ENCODE data around the gene MUC5AC. TPM values are rescaled to one million over a fixed set of nuclear protein-coding genes. Genes with fewer than 3 reads are reported as not detected.

MUC5AC gene
- polyA plus RNA-seq, 1 donor from 2014 or later: not detected

GRCh38 chr11:1149545-1149944 lies 8.2 kb upstream of the MUC5AC start:
- H3K4me2 ChIP-seq (ENCODE audit: low read length): no peak overlapping the region
- H3K27me3 ChIP-seq (ENCODE audit: insufficient read depth, low read depth, low read length): no peaks in the 10 kb centered on the region
- no peak overlapping the region for H2AFZ ChIP-seq (ENCODE audit: low read depth, low read length)
- no peaks in the 10 kb centered on the region for H3K9me3 ChIP-seq (ENCODE audit: low read length)
- no peak for TF ChIP-seq SMC3 (conservative IDR thresholded peaks at IDR 0.05; ENCODE audit: poor library complexity)
- no peak for TF ChIP-seq RAD21 (conservative IDR thresholded peaks at IDR 0.05)
- no peak for TF ChIP-seq EZH2 (IDR thresholded peaks at IDR 0.05; ENCODE audit: borderline replicate concordance, insufficient read depth, low read length, poor library complexity, severe bottlenecking)
- no peaks in the 10 kb centered on the region for H3K9me2 ChIP-seq (ENCODE audit: insufficient read depth, low read length)
- no peaks in the 10 kb centered on the region for H3F3A ChIP-seq (ENCODE audit: insufficient read depth, low read length, poor library complexity, severe bottlenecking)
- H3K79me2 ChIP-seq (replicated peaks; ENCODE audit: insufficient read depth, low read length): no peaks in the 10 kb centered on the region
- H3K4me3 ChIP-seq (ENCODE audit: low read length): no peak overlapping the region
- no peak overlapping the region for H3K9ac ChIP-seq (ENCODE audit: low read length)
- H3K27ac ChIP-seq (ENCODE audit: low read length): no peak overlapping the region
- no peaks in the 10 kb centered on the region for H4K20me1 ChIP-seq (ENCODE audit: insufficient read depth)
- H3K36me3 ChIP-seq (ENCODE audit: insufficient read depth, low read length): no peaks in the 10 kb centered on the region

GRCh38 chr11:1150116-1150515 lies 7.6 kb upstream of the MUC5AC start:
- H3K27ac ChIP-seq (ENCODE audit: low read length): no peak overlapping the region
- no peaks in the 10 kb centered on the region for H3K79me2 ChIP-seq (replicated peaks; ENCODE audit: insufficient read depth, low read length)
- no peak overlapping the region for H3K4me3 ChIP-seq (ENCODE audit: low read length)
- no peak for TF ChIP-seq RAD21 (conservative IDR thresholded peaks at IDR 0.05)
- no peak for TF ChIP-seq CTCF (IDR thresholded peaks at IDR 0.05; ENCODE audit: poor library complexity, severe bottlenecking)
- TF ChIP-seq SMC3 (conservative IDR thresholded peaks at IDR 0.05; ENCODE audit: poor library complexity): no peak
- TF ChIP-seq REST (IDR thresholded peaks at IDR 0.05; ENCODE audit: borderline replicate concordance): no peak
- TF ChIP-seq POLR2AphosphoS5 (IDR thresholded peaks at IDR 0.05): no peak
- no peak for TF ChIP-seq EP300 (conservative IDR thresholded peaks at IDR 0.05; ENCODE audit: poor library complexity, severe bottlenecking)
- no peak for TF ChIP-seq TAF1 (IDR thresholded peaks at IDR 0.05; ENCODE audit: low read depth)
- TF ChIP-seq MXI1 (conservative IDR thresholded peaks at IDR 0.05; ENCODE audit: poor library complexity, severe bottlenecking): no peak
- TF ChIP-seq EZH2 (IDR thresholded peaks at IDR 0.05; ENCODE audit: borderline replicate concordance, insufficient read depth, low read length, poor library complexity, severe bottlenecking): no peak
- no peaks in the 10 kb centered on the region for H4K20me1 ChIP-seq (ENCODE audit: insufficient read depth)
- H3K9me3 ChIP-seq (ENCODE audit: low read length): no peaks in the 10 kb centered on the region
- H3F3A ChIP-seq (ENCODE audit: insufficient read depth, low read length, poor library complexity, severe bottlenecking): no peaks in the 10 kb centered on the region
- no peaks in the 10 kb centered on the region for H3K9me2 ChIP-seq (ENCODE audit: insufficient read depth, low read length)
- no peaks in the 10 kb centered on the region for H3K27me3 ChIP-seq (ENCODE audit: insufficient read depth, low read depth, low read length)
- H3K36me3 ChIP-seq (ENCODE audit: insufficient read depth, low read length): no peaks in the 10 kb centered on the region
- H3K9ac ChIP-seq (ENCODE audit: low read length): no peak overlapping the region
- no peak overlapping the region for H3K4me2 ChIP-seq (ENCODE audit: low read length)
- no peak overlapping the region for H2AFZ ChIP-seq (ENCODE audit: low read depth, low read length)
